ENCODE measurements around the gene CAMKMT. TPM values are rescaled to one million over a fixed set of nuclear protein-coding genes. Genes with fewer than 3 reads are reported as not detected.

CAMKMT gene
- total and polyA plus RNA-seq, 7 donors = 6.1 to 15.6 (median 11.6) TPM

DNA sequence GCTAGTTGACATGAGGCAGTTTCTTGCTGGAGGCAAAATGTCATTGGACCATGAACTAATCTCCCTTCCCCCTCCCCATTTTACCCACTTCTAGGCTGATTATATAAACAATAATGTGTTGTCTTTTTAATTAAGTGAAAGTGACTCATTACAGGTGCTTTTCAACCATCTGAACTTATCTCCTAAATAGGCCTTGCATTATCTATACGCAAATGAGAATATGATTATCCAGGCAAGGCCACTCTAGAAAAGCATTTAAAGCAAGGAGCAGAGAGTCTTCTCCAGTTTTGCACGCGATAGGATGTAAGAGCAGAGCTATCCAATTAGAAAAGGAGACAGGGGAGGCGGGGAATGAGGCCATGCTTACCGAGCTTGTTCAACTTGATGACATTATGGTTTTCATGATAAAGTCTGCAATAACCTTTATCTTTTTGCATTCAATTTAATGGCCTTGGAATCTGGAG, 293.7 kb downstream of the CAMKMT start:
- H3K4me1 ChIP-seq = no peaks in the 10 kb centered on the region
- no peak overlapping the region for H3K27ac ChIP-seq
- TF ChIP-seq, protein P1, sequence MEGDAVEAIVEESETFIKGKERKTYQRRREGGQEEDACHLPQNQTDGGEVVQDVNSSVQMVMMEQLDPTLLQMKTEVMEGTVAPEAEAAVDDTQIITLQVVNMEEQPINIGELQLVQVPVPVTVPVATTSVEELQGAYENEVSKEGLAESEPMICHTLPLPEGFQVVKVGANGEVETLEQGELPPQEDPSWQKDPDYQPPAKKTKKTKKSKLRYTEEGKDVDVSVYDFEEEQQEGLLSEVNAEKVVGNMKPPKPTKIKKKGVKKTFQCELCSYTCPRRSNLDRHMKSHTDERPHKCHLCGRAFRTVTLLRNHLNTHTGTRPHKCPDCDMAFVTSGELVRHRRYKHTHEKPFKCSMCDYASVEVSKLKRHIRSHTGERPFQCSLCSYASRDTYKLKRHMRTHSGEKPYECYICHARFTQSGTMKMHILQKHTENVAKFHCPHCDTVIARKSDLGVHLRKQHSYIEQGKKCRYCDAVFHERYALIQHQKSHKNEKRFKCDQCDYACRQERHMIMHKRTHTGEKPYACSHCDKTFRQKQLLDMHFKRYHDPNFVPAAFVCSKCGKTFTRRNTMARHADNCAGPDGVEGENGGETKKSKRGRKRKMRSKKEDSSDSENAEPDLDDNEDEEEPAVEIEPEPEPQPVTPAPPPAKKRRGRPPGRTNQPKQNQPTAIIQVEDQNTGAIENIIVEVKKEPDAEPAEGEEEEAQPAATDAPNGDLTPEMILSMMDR (IDR thresholded peaks at IDR 0.05) = no peak
- TF ChIP-seq POLR2AphosphoS5 (IDR thresholded peaks at IDR 0.05) (no peak), POLR2A (IDR thresholded peaks at IDR 0.05) (no peak)
- 92 to 93% methylated on average over 5 of the region's 5 CpGs for WGBS, 2 donors
- H3K27me3 ChIP-seq = no peaks in the 10 kb centered on the region
- H3K36me3 ChIP-seq = no peaks in the 10 kb centered on the region
- no peak overlapping the region for H3K4me3 ChIP-seq
- intact Hi-C loops (cut with DNase I) = no loop called here
- H3K9me3 ChIP-seq = no peaks in the 10 kb centered on the region
- no peak for DNase-seq

DNA sequence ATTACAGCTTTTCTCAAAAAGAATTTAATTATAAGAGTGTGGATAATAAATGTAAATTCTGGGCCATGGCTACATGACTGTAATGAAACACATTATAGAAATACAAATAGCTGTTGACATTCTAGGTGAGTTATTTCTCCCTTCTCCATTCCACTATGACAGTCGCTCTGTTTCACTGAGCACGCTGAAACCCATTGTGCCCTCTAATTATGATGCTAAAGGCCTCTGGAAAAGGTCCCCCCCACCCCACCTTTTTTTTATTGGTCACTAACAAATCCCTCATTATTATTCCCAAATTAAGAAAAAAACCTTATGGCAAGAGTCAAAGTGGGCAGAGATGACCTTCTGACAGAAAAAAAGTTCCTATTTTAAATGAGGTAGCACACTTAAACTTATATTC, 294.7 kb downstream of the CAMKMT start:
- intact Hi-C loops (cut with DNase I) = no loop called here

DNA sequence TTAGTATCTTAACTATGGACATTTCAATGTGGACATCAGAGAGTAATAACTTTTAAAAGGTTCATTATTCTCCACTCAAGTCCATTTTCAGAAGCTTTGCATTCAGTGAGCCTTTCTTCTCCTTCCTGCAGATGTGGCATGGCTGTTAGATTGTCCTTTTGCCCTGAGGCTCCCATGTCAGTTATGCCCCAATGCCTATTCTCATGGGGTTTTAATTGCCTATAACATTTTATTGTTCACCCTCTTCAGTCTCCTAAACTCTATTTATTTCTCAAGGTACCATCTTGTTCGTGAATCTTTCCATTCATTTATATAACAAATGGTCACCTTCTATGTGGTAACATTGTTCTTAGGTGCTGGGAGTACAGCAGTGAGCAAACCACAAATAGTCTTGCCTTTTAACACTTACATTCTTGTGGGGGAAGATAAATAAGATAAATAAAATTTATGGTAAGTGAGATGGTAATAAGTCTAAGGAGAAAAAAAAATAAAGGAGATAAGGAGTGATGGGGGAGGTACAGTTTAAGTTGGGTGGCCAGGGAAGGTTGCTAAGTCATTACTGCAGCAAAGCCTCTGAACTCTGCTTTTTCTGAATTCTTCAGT, 301.8 kb downstream of the CAMKMT start:
- H3K4me3 ChIP-seq = no peak overlapping the region

More for the DNA sequence above, 294.7 kb downstream of the CAMKMT start:
- 70 to 71% methylated on average over 2 of the region's 2 CpGs for WGBS, 2 donors
- no peaks in the 10 kb centered on the region for H3K36me3 ChIP-seq
- no peaks in the 10 kb centered on the region for H3K27me3 ChIP-seq
- no peak overlapping the region for H3K27ac ChIP-seq
- no peaks in the 10 kb centered on the region for H3K9me3 ChIP-seq
- H3K4me1 ChIP-seq = no peaks in the 10 kb centered on the region
- H3K4me3 ChIP-seq = no peak overlapping the region
- no peak for DNase-seq
- TF ChIP-seq POLR2A (IDR thresholded peaks at IDR 0.05) = no peak
- TF ChIP-seq EP300 (IDR thresholded peaks at IDR 0.05) = no peak
- TF ChIP-seq POLR2AphosphoS5 (IDR thresholded peaks at IDR 0.05) = no peak
- TF ChIP-seq, protein P1 (IDR thresholded peaks at IDR 0.05) = no peak

GRCh38 chr2:44668336-44668735, 306.6 kb downstream of the CAMKMT start:
- TF ChIP-seq POLR2A (IDR thresholded peaks at IDR 0.05) = no peak
- no peak for TF ChIP-seq EP300 (IDR thresholded peaks at IDR 0.05)
- TF ChIP-seq, protein P1 (IDR thresholded peaks at IDR 0.05) = no peak
- no peak for TF ChIP-seq POLR2AphosphoS5 (IDR thresholded peaks at IDR 0.05)
- intact Hi-C loops (cut with DNase I) = no loop called here
- Histone ChIP-seq H3K9me3 (no peaks in the 10 kb centered on the region), H3K36me3 (no peaks in the 10 kb centered on the region), H3K27ac (no peak overlapping the region), H3K4me3 (no peak overlapping the region), H3K27me3 (no peaks in the 10 kb centered on the region), H3K4me1 (no peaks in the 10 kb centered on the region)
- DNase-seq = no peak
- WGBS, 2 donors = 80 to 90% methylated on average over 5 of the region's 5 CpGs

More for the DNA sequence above, 301.8 kb downstream of the CAMKMT start:
- H3K36me3 ChIP-seq = no peaks in the 10 kb centered on the region
- DNase-seq = no peak
- H3K4me1 ChIP-seq = no peaks in the 10 kb centered on the region
- intact Hi-C loops (cut with DNase I) = no loop called here
- no peak overlapping the region for H3K27ac ChIP-seq
- H3K27me3 ChIP-seq = no peaks in the 10 kb centered on the region
- no peaks in the 10 kb centered on the region for H3K9me3 ChIP-seq
- 74 to 77% methylated on average over 1 of the region's 1 CpG for WGBS, 2 donors
- TF ChIP-seq EP300 (IDR thresholded peaks at IDR 0.05) (no peak), POLR2AphosphoS5 (IDR thresholded peaks at IDR 0.05) (no peak), POLR2A (IDR thresholded peaks at IDR 0.05) (no peak)
- TF ChIP-seq, protein P1 (IDR thresholded peaks at IDR 0.05) = no peak

- H3K9me3 ChIP-seq = no peaks in the 10 kb centered on the region
- H3K27me3 ChIP-seq = no peaks in the 10 kb centered on the region
- H3K4me3 ChIP-seq = no peak overlapping the region
- TF ChIP-seq EP300 (IDR thresholded peaks at IDR 0.05) = no peak
- TF ChIP-seq, protein P1 (IDR thresholded peaks at IDR 0.05) = no peak
- no peak for TF ChIP-seq POLR2A (IDR thresholded peaks at IDR 0.05)
- TF ChIP-seq POLR2AphosphoS5 (IDR thresholded peaks at IDR 0.05) = no peak
- 95 to 96% methylated on average over 2 of the region's 2 CpGs for WGBS, 2 donors
- H3K36me3 ChIP-seq = no peaks in the 10 kb centered on the region
- H3K4me1 ChIP-seq = no peaks in the 10 kb centered on the region
- intact Hi-C loops (cut with DNase I) = no loop called here
- DNase-seq = no peak
- H3K27ac ChIP-seq = no peak overlapping the region
Measured at GRCh38 chr2:44671276-44671675, 309.5 kb downstream of the CAMKMT start.
